GM18505 (cell line): ENCODE results near the gene ATG4C.
"Not testable (repeated sequence)": the region's sequence is repeated elsewhere in the genome, so short reads cannot be mapped to it uniquely, and the experiment has no call there.

Experiments
- ATAC-seq: cut with Tn5 transposase; IDR thresholded peaks from one replicate; pipeline ENCODE4 v1.9.1; 2021; ENCODE audit not compliant: unreplicated experiment
- POLR2A ChIP-seq: IDR thresholded peaks from 4 replicates; pipeline ENCODE4 v1.6.1; 2011; ENCODE audit warnings: borderline replicate concordance; ENCODE audit not compliant: insufficient read depth, insufficient read length; ENCODE audit errors: extremely low read depth

The ATG4C gene

DNA sequence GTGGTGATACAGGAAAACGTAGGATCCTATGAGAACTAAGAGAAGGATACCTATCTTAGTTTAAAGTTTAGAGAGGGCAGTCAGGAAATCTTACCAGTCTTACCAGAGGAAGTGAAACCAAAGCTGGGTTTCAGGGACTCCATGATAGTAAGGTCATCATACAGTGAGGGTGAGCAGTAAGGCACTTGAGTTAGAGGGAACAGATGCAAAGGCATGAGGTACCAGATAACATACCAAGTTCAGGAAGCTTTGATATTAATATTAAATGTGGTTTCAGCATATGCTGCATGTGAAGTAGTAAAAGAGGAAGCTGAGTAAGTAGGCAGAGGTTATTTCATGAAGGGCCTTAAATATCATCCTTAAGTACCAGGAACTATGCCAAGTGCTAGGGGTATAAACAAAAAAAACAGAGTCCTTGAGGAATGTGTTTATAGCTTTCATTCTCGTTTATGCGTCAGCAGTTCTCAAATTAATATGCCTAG is 16.9 kb downstream of the ATG4C start:
- no peak for TF ChIP-seq POLR2A
- peak; percentile 99 for ATAC-seq

DNA sequence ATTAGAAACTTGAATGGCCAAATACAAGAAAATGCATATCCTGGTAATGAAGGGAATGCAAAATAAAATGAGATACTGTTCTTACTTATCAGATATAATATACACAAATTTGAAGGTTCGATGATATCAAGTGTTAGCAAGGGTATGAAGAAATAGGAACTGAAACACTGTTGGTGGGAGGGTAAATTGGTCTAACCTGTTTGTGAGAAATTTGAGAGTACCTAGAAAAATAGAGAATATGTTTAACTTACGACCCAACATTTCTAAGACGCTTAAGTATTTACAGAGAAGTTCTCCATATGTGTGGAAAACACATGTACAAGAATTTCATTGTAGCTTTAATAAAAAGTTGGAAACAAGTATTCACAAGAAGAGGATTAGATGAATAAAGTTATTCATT is 25.9 kb downstream of the ATG4C start:
- no peak for ATAC-seq
- TF ChIP-seq POLR2A: no peak

DNA sequence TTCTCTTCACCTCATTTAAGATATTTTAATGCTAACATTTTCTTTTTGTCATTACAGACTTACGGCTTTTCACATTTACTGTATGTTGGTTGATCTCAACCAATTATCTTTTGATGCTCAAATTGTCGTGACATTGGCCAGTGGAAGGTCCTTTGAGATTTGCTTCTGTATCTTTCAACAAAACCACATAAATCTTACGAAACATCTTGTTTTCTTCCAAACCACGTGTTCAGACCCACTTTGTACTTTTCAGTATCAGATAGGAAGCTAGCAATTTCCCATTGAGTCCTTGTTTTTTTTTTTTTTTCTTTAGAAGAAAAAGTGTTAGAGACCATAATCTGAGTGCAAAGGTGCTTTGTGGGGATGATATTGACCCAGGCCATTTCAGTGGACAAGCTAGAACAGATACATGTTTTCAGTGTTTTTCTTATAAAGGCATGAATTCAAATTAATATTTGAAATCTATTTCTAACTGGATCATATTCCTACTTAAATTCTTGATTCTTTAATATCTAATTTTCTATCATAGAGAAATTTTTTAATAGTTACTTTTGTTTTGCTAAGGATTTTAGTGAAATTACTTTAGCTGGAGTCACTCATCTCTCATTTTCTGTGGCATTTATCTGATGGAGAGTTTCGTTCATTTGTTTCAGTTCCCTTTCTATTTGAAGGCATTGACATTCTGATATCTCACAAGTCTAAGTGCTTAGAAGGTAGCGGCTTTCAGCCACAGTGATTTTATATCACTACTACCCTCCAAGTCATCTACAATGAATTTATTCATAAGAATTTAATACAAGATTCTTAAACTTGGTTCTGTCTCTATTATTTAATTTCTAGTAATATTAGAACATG is 26.7 kb downstream of the ATG4C start:
- no peak for TF ChIP-seq POLR2A
- ATAC-seq: peak; percentile 92

- no peak for TF ChIP-seq POLR2A
- no peak for ATAC-seq
These were observed 39.6 kb downstream of the ATG4C start for GRCh38 chr1:62823556-62823955.

DNA sequence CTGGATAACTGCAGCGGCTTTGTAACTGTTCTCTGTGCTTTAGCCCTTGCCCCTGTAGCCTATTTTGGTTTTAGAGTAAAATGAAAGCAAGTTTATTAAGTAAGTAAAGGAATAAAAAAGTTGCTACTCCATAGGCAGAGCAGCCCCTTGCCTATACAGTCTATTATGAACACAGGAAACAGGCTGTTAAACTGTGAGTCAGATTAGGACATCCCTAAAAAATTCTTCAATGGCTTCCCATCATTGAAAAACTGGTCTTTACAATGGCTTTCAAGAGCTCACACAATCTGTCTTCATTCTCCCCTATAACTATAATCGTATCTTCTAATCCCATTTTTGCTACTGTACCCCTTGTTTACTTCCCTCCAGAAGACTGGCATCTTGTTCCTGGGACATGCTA is 43.0 kb downstream of the ATG4C start:
- TF ChIP-seq POLR2A: no peak
- no peak for ATAC-seq

DNA sequence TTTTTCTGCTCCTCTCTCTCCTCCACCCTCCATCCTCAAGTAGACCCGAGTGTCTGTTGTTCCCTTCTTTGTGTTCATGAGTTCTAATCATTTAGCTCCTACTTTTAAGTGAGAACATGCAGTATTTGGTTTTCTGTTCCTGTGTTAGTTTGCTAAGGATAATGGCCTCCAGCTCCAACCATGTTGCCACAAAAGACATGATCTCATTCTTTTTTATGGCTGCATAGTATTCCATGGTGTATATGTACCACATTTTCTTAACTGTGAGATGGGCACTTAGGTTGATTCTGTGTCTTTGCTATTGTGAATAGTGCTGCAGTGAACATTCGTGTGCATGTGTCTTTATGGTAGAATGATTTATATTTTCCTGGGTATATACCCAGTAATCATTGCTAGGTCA is 43.9 kb downstream of the ATG4C start:
- not testable (repeated sequence) for ATAC-seq

GRCh38 chr1:62832276-62832675 is 48.3 kb downstream of the ATG4C start:
- no peak for TF ChIP-seq POLR2A
- ATAC-seq: no peak

- no peak for TF ChIP-seq POLR2A
- ATAC-seq: no peak
These were observed 49.6 kb downstream of the ATG4C start for GRCh38 chr1:62833529-62833928.

- ATAC-seq: no peak
These were observed 50.5 kb downstream of the ATG4C start for GRCh38 chr1:62834400-62834961.

DNA sequence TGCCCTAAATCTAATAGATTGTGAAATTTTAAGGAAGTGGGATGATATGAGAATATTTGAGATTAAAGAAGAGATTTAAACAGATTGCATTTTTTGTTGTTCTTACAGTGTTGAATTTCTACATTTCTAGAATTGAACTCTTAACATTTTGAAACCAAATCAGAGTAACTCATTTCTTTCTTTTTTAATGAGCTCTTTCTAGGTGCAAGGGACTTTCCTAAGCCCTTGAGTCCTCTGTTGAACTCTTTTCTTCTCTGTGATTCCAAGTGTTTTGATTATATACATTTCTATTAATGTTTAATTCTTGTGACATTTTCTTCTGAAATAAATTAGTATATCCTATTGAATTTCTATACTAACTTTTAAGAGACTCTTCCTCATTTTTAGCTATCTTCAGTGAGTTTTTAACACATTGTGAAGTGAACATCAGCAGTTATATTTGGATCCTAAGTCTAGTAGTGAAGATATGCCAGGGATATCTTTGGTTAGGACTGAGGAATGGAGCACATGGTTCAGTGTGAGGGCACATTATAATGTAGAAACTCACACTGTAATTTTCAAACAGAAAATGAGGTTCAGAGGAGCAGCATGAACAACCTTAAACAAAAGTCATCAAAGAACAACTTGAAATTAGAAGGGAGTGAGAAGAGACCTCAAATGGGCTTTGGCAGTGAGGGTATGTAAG is 53.1 kb downstream of the ATG4C start:
- no peak for TF ChIP-seq POLR2A
- ATAC-seq: no peak

More at GRCh38 chr1:62834400-62834961, 50.5 kb downstream of the ATG4C start:
- TF ChIP-seq POLR2A: no peak

DNA sequence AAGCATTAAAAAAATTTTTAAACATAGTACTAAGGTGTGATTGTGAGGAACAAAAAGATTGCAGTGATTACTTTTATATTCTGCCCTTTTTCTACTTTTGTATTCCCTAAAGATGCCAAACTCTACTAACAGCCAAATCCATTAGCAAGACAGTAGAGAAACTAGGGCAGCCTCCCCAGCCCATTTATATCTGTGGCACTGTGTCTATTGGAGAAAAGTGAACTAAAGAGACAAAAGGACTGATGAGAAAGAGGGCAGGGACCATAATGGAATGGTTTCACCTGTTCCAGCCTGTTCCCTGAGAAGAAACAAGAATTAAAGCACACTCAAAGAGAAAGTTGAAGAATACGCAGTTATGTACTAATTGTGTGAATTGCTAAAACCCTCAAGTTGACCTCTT is 56.6 kb downstream of the ATG4C start:
- no peak for ATAC-seq
- no peak for TF ChIP-seq POLR2A

DNA sequence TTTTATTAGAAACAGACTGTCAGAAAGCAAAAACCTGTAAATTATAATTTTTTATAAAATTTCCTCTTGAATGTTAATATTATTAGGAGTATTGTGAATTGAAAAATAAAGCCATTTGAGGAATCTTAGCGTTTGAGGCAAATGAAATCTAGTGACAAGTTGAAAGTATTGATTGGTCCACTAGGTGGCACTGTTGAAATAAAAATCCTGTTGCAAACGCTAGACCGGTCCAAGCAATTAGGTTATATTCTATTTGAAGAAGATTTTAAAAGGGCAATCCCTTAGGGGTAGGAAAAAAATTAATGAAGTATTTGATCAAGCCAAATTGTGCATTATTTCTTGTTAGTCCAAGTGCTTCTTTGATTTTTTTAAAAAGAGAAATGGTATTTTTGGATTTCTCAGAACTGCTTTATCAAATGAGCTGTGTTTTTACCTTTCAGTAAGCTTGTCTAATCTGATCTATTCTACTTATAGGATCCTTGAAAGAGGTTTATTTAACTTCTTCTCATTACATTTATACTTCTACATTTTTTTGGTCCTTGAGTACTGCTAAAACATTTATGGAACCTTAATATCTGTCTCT is 57.7 kb downstream of the ATG4C start:
- no peak for ATAC-seq
- TF ChIP-seq POLR2A: no peak

- TF ChIP-seq POLR2A: no peak
- ATAC-seq: no peak
These were observed 60.1 kb downstream of the ATG4C start for GRCh38 chr1:62844030-62844429.
